HepG2 (cell line): ENCODE measurements around the gene FGGY. TPM values are rescaled to one million over a fixed set of nuclear protein-coding genes. Genes with fewer than 3 reads are reported as not detected.

Experiments
- ATAC-seq: fragments of 200-7000 bp; cut with Tn5 transposase; 3 replicates; pipeline ENCODE4 v1.9.1; 2020; ENCODE audit warnings: mild to moderate bottlenecking, moderate library complexity
- BruUV-seq: library from RNA; stranded (reverse); fragments of 400-500 nt; replicated peaks from 2 replicates; lab custom pipeline; 2021; lab: Mats Ljungman, UMichigan
- CTCF ChIA-PET: fragments of 300-600 bp; formaldehyde crosslinking; extraction: SDS; loops from one replicate; lab custom pipeline; 2021; ENCODE audit warnings: low total read pairs, inconsistent platforms, low intra/inter-chr PET ratio; lab: Yijun Ruan, JAX
- POLR2A ChIA-PET: fragments of 350-600 bp; sonication (Branson Sonifier 250); formaldehyde crosslinking; loops from one replicate; lab custom pipeline; 2020; ENCODE audit warnings: antibody characterized with exemption, inconsistent platforms; lab: Yijun Ruan, JAX
- DNase-seq: peaks from one replicate; pipeline ENCODE4 v3.0.0-alpha.2; 2015; ENCODE audit warnings: low spot score
- FAIRE-seq: peaks from 3 replicates; lab custom pipeline; 2011; peaks lifted over from hg19 to GRCh38; lab: Jason Lieb, UNC
- H2AFZ ChIP-seq: one replicate; pipeline ENCODE4 v1.6.1; 2011; ENCODE audit warnings: low read length, inconsistent platforms
- H3K27ac ChIP-seq: fragments of 300-600 bp; 3 replicates; pipeline ENCODE4 v1.8.0; 2011; ENCODE audit warnings: mixed run types, mild to moderate bottlenecking, mixed read lengths, low read length, inconsistent platforms; ENCODE audit not compliant: insufficient read depth; ENCODE audit errors: extremely low read length
- H3K27me3 ChIP-seq, 2 experiments: fragments of 200-600 bp in 1 of 2; 2 replicates in 1 of 2; 3 replicates in 1 of 2; pipeline versions ENCODE4 v1.6.0 to v1.8.0; 2011; ENCODE audit warnings: low read length in 2 of 2, mild to moderate bottlenecking in 2 of 2, moderate library complexity in 2 of 2, inconsistent platforms in 1 of 2; ENCODE audit not compliant: insufficient read depth in 2 of 2, control insufficient read depth in 1 of 2
- H3K36me3 ChIP-seq, 2 experiments: fragments of 200-600 bp in 1 of 2; replicated peaks in 1 of 2; 2 replicates in 1 of 2; 3 replicates in 1 of 2; pipeline versions ENCODE4 v1.5.1 to v1.8.0; 2011; ENCODE audit warnings: low read length in 2 of 2, inconsistent platforms in 1 of 2; ENCODE audit not compliant: insufficient read depth in 2 of 2, control insufficient read depth in 1 of 2
- H3K4me1 ChIP-seq: 2 replicates; pipeline ENCODE4 v1.5.1; 2012; ENCODE audit warnings: low read length, inconsistent platforms; ENCODE audit not compliant: insufficient read depth
- H3K4me2 ChIP-seq: 2 replicates; pipeline ENCODE4 v1.6.0; 2011; ENCODE audit warnings: low read depth, low read length, inconsistent platforms
- H3K4me3 ChIP-seq, 3 experiments: fragments of 200-600 bp in 1 of 3; sonication (generic), shearing (Covaris generic) in 1 of 3; replicated peaks in 1 of 3; 2 replicates each; pipeline ENCODE4 v1.5.1; 2011 to 2016; ENCODE audit warnings: low read length in 3 of 3, inconsistent platforms in 2 of 3, low read depth in 2 of 3, mild to moderate bottlenecking in 2 of 3, control low read depth in 1 of 3, mixed read lengths in 1 of 3; ENCODE audit not compliant: insufficient read depth in 1 of 3
- H3K79me2 ChIP-seq: one replicate; pipeline ENCODE4 v1.6.1; 2011; ENCODE audit warnings: low read length, inconsistent platforms; ENCODE audit not compliant: insufficient read depth
- H3K9ac ChIP-seq: 2 replicates; pipeline ENCODE4 v1.6.0; 2011; ENCODE audit warnings: mild to moderate bottlenecking, low read depth, low read length, inconsistent platforms; ENCODE audit not compliant: insufficient read depth
- H3K9me3 ChIP-seq: 2 replicates; pipeline ENCODE4 v1.5.1; 2012; ENCODE audit warnings: mild to moderate bottlenecking, low read length
- H4K20me1 ChIP-seq: 2 replicates; pipeline ENCODE4 v1.6.0; 2011; ENCODE audit warnings: inconsistent platforms, mild to moderate bottlenecking, low read length, moderate library complexity; ENCODE audit not compliant: insufficient read depth
- BORCS8-MEF2B ChIP-seq: sonication (generic); formaldehyde crosslinking; IDR thresholded peaks from 2 replicates; pipeline ENCODE4 v1.8.0; 2022; ENCODE audit warnings: mild to moderate bottlenecking, missing genetic modification reagents
- HNRNPLL ChIP-seq: fragments of 200-400 bp; formaldehyde crosslinking; IDR thresholded peaks from 2 replicates; pipeline ENCODE4 v1.6.1; 2017; ENCODE audit warnings: mild to moderate bottlenecking, low read depth, low read length; ENCODE audit not compliant: poor library complexity, severe bottlenecking
- NCOA2 ChIP-seq: sonication (generic); formaldehyde crosslinking; IDR thresholded peaks from 2 replicates; pipeline ENCODE4 v1.8.0; 2022; ENCODE audit warnings: inconsistent platforms
- NRL ChIP-seq: sonication (generic); formaldehyde crosslinking; IDR thresholded peaks from 2 replicates; pipeline ENCODE4 v1.5.0; 2020; ENCODE audit warnings: missing genetic modification reagents, mild to moderate bottlenecking, moderate library complexity, borderline replicate concordance
- PHF20 ChIP-seq: sonication (generic); formaldehyde crosslinking; IDR thresholded peaks from 2 replicates; pipeline ENCODE4 v1.5.0; 2020; ENCODE audit warnings: mild to moderate bottlenecking, missing genetic modification reagents
- RBM22 ChIP-seq: fragments of 200-400 bp; formaldehyde crosslinking; optimal IDR thresholded peaks from 2 replicates; pipeline ENCODE3; 2017; ENCODE audit warnings: mild to moderate bottlenecking, low read length, moderate library complexity
- RFX1 ChIP-seq: fragments of 450-650 bp; IDR thresholded peaks from 2 replicates; pipeline ENCODE4 v1.6.1; 2017
- ZKSCAN8 ChIP-seq: IDR thresholded peaks from 2 replicates; pipeline ENCODE4 v1.6.1; 2016; ENCODE audit warnings: borderline replicate concordance, missing genetic modification reagents, missing compliant biosample characterization
- ZNF138 ChIP-seq: sonication (generic); formaldehyde crosslinking; IDR thresholded peaks from 2 replicates; pipeline ENCODE4 v1.5.0; 2020; ENCODE audit warnings: mild to moderate bottlenecking, low read depth, missing genetic modification reagents
- ZNF576 ChIP-seq: sonication (generic); formaldehyde crosslinking; IDR thresholded peaks from 2 replicates; pipeline ENCODE4 v1.4.0; 2020; ENCODE audit warnings: mild to moderate bottlenecking, missing genetic modification reagents
- ZNF891 ChIP-seq: sonication (generic); formaldehyde crosslinking; IDR thresholded peaks from 2 replicates; pipeline ENCODE4 v1.5.0; 2020; ENCODE audit warnings: mild to moderate bottlenecking, missing genetic modification reagents
- WGBS: methylation state at CpG from one replicate; pipeline ENCODE4 v1.1.6; 2017; ENCODE audit warnings: low lambda C conversion rate; 5-methylcytosine and 5-hydroxymethylcytosine counted together
- in situ Hi-C: cut with HindIII; loops from 2 replicates; pipeline ENCODE4 v1.10.0; 2017; ENCODE audit warnings: low pct_unique_long_range_greater_than_20kb; ENCODE audit not compliant: extremely low pct_ligation_motif_present
- intact Hi-C: fragments of 100-400 bp; cut with micrococcal nuclease; formaldehyde crosslinking; loops from one replicate; pipeline ENCODE4 v1.10.0; 2022; ENCODE audit not compliant: unreplicated experiment
- polyA plus RNA-seq, 8 experiments: library from polyadenylated mRNA; depleted of rRNA in 3 of 8; stranded (reverse) in 7 of 8; unstranded in 1 of 8; fragments of >200 nt; fragmentation: Illumina TruSeq in 4 of 8; extraction: Trizol in 4 of 8; gene quantifications; 2 replicates each; pipeline versions ENCODE4 v1.2.1 to v1.2.3, GENCODE V29; 2011 to 2016; ENCODE audit warnings: low read depth in 4 of 8, missing spikeins in 1 of 8, mixed read lengths in 1 of 8; ENCODE audit not compliant: insufficient read depth in 1 of 8
- total RNA-seq, 5 experiments: library from RNA; depleted of rRNA; stranded (reverse); fragments of >200 nt; fragmentation: Illumina TruSeq; extraction: Trizol; gene quantifications; 2 replicates each; pipeline ENCODE4 v1.2.3, GENCODE V29; 2016; ENCODE audit warnings: low read depth in 1 of 5

Gene FGGY
- total and polyA plus RNA-seq, 2 of the 13 experiments (the other 11 are each of a cell fraction or from before 2014, with no cell fraction given), result 15.7 to 27.5 TPM

GRCh38 chr1:59678493-59679228 is 381.8 kb downstream of the FGGY start:
- Histone ChIP-seq H3K4me3 (no peak overlapping the region), H3K27ac (no peak overlapping the region), H4K20me1 (no peaks in the 10 kb centered on the region), H3K9me3 (no peaks in the 10 kb centered on the region), H3K36me3 (peaks cover 0 to 1% of the 10 kb centered on the region in 2 experiments; a peak in 1 of 5 replicates), H3K9ac (no peak overlapping the region), H3K27me3 (no peaks in the 10 kb centered on the region), H2AFZ (no peak overlapping the region), H3K4me2 (no peak overlapping the region), H3K4me1 (peaks cover 42% of the 10 kb centered on the region), H3K79me2 (no peaks in the 10 kb centered on the region)
- 89% methylated on average over 3 of the region's 3 CpGs for WGBS
- ChIA-PET CTCF (no interaction called here), POLR2A (no interaction called here)
- no peak for ATAC-seq
- TF ChIP-seq RFX1 (no peak), ZNF891 (CRISPR knock-in tag) (no peak), ZNF138 (CRISPR knock-in tag) (no peak), HNRNPLL (no peak), ZNF576 (no peak), PHF20 (CRISPR knock-in tag) (no peak), NRL (no peak)
- no TSS peak for BruUV-seq
- no peak for FAIRE-seq
- in situ Hi-C loops (loop anchor here (10.0 kb wide), 1 partner anchor 124 kb away; no protein-coding TSS in a partner anchor), intact Hi-C loops (no loop called here)
- no peak for DNase-seq

GRCh38 chr1:59680044-59680443 is 383.1 kb downstream of the FGGY start:
- POLR2A ChIA-PET, result no interaction called here
- Histone ChIP-seq H3K27me3 (no peaks in the 10 kb centered on the region), H4K20me1 (no peaks in the 10 kb centered on the region), H2AFZ (no peak overlapping the region), H3K4me2 (no peak overlapping the region), H3K9me3 (no peaks in the 10 kb centered on the region), H3K4me3 (no peak overlapping the region), H3K9ac (no peak overlapping the region), H3K79me2 (no peaks in the 10 kb centered on the region), H3K27ac (no peak overlapping the region), H3K4me1 (peaks cover 28% of the 10 kb centered on the region), H3K36me3 (peaks cover 0 to 1% of the 10 kb centered on the region in 2 experiments; a peak in 1 of 5 replicates)
- DNase-seq (no peak), FAIRE-seq (no peak), ATAC-seq (no peak)
- CTCF ChIA-PET, result no interaction called here
- in situ Hi-C loops, result no loop called here
- intact Hi-C loops, result no loop called here
- TF ChIP-seq BORCS8-MEF2B (CRISPR knock-in tag), result no peak
- no peak for TF ChIP-seq NCOA2 (CRISPR knock-in tag)
- no peak for TF ChIP-seq ZKSCAN8 (CRISPR knock-in tag)
- no peak for TF ChIP-seq RBM22
- BruUV-seq, result no TSS peak
